HCT116 (cell line): Measurements from ENCODE around the gene DLG2.

Source experiments
- ELF1 ChIP-seq: IDR thresholded peaks from 2 replicates; pipeline ENCODE4 v1.6.1; 2012; ENCODE audit warnings: low read depth, borderline replicate concordance
- EZH2 ChIP-seq: fragments of 200-600 bp; sonication (generic); IDR thresholded peaks from 2 replicates; pipeline ENCODE4 v1.6.1; 2017; ENCODE audit warnings: antibody characterized with exemption, mixed run types
- EZH2phosphoT487 ChIP-seq: fragments of 200-600 bp; IDR thresholded peaks from 2 replicates; pipeline ENCODE4 v1.6.1; 2018; ENCODE audit warnings: antibody characterized with exemption, borderline replicate concordance
- POLR2A ChIP-seq: IDR thresholded peaks from 2 replicates; pipeline ENCODE4 v1.7.0; 2011; ENCODE audit warnings: borderline replicate concordance; ENCODE audit not compliant: insufficient read depth, insufficient read length; ENCODE audit errors: extremely low read depth
- TCF7L2 ChIP-seq: IDR thresholded peaks from 2 replicates; pipeline ENCODE4 v1.7.0; 2011; ENCODE audit warnings: borderline replicate concordance, inconsistent platforms; ENCODE audit not compliant: insufficient read depth, insufficient read length; ENCODE audit errors: extremely low read depth
- ZFX ChIP-seq: fragments of 450-650 bp; IDR thresholded peaks from 2 replicates; pipeline ENCODE4 v1.6.1; 2017
- TF ChIP-seq, protein P1 (sequence below), 3 experiments: fragments of 200-600 bp in 1 of 3; sonication (generic) in 1 of 3; IDR thresholded peaks in 2 of 3; conservative IDR thresholded peaks in 1 of 3; 2 replicates each; pipeline ENCODE4 v1.5.1; 2012 to 2017; ENCODE audit warnings: low read depth in 2 of 3, low read length in 2 of 3, antibody characterized with exemption in 1 of 3, borderline replicate concordance in 1 of 3, control low read depth in 1 of 3, mild to moderate bottlenecking in 1 of 3, mixed read lengths in 1 of 3, mixed run types in 1 of 3, moderate library complexity in 1 of 3; ENCODE audit not compliant: insufficient read depth in 1 of 3

DNA sequence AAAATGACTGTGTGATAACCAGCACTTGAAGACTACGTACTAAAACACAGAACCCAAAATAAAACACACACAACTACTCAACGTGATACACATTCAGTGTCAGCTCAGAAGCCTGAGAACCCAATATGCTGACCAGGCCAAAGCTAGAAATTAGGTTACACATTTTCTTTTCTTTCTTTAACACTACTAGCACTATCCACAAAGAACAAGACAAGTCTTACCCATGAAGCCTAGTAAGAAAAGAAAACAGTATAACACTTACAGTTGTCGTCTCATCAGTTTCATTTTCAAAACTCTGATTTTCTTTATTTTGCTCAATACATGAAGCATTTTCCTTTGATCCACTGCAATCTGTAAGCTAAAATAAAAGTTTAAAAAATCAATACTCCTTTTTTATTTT lies 472.9 kb downstream of the DLG2 start:
- TF ChIP-seq EZH2 (no peak), ELF1 (no peak), TCF7L2 (no peak), POLR2A (no peak), ZFX (no peak), EZH2phosphoT487 (no peak)
- TF ChIP-seq, protein P1, sequence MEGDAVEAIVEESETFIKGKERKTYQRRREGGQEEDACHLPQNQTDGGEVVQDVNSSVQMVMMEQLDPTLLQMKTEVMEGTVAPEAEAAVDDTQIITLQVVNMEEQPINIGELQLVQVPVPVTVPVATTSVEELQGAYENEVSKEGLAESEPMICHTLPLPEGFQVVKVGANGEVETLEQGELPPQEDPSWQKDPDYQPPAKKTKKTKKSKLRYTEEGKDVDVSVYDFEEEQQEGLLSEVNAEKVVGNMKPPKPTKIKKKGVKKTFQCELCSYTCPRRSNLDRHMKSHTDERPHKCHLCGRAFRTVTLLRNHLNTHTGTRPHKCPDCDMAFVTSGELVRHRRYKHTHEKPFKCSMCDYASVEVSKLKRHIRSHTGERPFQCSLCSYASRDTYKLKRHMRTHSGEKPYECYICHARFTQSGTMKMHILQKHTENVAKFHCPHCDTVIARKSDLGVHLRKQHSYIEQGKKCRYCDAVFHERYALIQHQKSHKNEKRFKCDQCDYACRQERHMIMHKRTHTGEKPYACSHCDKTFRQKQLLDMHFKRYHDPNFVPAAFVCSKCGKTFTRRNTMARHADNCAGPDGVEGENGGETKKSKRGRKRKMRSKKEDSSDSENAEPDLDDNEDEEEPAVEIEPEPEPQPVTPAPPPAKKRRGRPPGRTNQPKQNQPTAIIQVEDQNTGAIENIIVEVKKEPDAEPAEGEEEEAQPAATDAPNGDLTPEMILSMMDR (IDR thresholded peaks at IDR 0.05 in 2 of 3, conservative IDR thresholded peaks at IDR 0.05 in 1 of 3; ENCODE audit: borderline replicate concordance in 1 of 3, insufficient read depth in 1 of 3, low read depth in 2 of 3, low read length in 2 of 3), result no peak
